Epithelial cell of prostate (primary cell): Measurements from ENCODE around the gene ATG101.

Experiments
- DNase-seq: peaks from one replicate; pipeline ENCODE4 v3.0.0-alpha.2; 2011; ENCODE audit warnings: low read depth, low spot score
- H3K27ac ChIP-seq: fragments of 450-650 bp; 2 replicates; pipeline ENCODE4 v1.5.1; 2017; ENCODE audit warnings: mild to moderate bottlenecking

ATG101 gene

DNA sequence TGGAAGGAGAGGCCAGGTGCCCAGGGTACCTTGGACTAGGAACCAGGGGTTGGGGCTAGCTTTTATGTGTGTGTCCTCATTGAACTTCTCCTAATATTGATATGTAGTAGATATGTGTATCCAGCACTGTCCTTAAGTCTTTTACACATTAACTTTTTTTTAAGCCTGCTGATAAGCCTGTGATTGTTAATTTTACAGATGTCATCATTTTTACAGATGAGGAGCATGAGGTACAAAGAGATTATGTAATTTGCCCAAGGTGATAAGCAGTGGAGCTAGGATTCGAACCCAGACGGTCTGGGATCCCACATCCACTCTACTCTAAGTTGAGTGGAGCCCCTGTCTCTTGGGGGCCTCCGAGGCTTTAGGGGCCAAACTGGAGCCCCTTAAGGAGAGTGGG, 28.7 kb upstream of the ATG101 start:
- no peak for DNase-seq
- H3K27ac ChIP-seq: no peak overlapping the region

DNA sequence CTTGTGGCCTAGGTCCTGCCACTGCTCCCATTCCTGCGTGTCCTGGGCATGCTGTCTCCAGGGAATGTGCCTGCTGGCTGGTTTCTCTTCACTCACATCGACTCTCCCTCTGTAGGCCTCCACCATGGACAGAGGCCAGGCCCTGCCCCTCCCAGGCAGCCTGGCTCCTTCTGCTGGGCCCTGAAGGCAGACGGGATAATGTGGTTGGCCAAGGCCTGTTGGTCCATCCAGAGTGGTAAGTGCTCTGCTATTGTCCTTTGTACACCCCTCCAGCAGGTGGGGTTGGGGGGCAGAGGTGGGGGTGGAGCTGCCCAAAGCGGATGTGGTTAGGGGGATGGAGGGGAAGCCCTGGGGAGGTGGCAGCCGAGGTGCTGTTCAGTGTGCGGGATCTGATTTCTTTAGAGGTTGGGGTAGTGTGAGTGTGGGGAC, 28.1 kb upstream of the ATG101 start:
- DNase-seq: no peak
- no peak overlapping the region for H3K27ac ChIP-seq

DNA sequence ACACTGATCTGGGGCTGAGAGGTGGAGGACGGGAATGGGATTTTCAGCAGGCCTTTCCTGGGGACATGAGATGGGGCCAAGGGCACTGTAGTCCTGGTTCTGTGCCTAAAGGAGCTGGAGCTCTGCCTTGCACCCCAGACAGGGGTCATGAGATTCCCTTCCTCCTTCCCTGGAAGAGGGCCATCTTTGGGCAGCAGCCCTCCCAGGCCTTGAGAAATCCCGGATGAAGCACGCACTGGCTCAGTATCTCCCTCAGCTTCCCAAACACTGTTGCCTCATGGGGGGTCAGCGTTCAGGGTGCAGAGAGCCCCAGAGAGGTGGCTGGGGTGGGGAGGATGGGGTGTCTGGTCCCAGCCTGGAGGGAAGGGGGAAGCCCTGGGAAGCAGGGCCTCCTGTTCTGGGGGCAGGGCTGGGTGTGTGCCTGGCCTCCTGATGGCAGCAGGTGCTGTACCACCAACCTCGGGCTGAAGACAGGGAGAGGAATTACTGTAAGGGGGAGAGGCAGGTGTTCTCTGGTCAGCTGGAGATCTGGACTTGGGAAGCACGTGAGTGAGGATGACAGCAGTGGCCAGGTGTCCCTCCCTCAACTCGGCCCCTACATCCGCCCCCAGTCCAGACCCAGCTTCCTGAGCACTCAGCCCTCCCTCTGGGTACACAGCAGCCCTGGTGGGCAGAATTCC, 26.9 kb upstream of the ATG101 start:
- H3K27ac ChIP-seq: no peak overlapping the region
- DNase-seq: no peak

DNA sequence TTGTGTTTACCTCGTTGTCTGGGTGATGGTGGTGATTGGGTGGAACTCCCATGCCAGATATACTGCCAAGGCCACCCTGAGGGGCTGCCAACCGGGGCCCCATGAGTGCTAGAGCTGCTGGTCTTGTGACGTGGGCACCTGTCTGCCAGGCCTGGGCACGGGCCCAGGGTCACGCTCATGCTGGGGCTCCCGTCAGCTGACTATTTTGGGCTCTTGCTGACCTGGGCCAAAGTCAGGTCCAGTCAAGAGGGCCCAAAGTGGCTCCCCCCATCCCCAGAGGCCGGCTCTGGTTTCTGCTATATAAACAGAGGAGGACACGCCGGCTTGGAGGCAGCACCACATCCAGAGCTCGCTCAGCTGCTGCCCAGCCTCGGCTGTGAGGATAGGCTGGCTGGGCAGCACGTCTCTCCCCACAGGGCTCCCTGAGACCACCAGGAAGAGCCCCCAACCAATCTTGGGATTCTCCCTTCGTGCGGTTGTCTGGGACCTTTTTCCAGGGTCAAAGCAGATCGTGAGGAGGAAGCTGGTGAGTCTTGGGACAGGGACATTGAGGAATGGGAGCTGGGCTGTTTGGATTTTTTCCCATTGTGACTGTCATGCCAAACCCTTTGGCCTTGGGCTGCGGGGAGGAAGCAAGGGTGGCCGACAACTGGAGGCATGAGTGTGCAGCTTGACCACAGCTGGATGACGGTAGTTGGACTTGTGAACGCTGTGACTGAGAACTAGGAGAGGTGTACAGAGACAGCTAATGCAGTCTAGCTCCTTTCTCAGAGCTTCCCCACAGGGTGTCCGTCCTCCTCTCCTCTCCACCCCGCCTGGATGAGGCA, 26.2 kb upstream of the ATG101 start:
- H3K27ac ChIP-seq: no peak overlapping the region
- DNase-seq: no peak

DNA sequence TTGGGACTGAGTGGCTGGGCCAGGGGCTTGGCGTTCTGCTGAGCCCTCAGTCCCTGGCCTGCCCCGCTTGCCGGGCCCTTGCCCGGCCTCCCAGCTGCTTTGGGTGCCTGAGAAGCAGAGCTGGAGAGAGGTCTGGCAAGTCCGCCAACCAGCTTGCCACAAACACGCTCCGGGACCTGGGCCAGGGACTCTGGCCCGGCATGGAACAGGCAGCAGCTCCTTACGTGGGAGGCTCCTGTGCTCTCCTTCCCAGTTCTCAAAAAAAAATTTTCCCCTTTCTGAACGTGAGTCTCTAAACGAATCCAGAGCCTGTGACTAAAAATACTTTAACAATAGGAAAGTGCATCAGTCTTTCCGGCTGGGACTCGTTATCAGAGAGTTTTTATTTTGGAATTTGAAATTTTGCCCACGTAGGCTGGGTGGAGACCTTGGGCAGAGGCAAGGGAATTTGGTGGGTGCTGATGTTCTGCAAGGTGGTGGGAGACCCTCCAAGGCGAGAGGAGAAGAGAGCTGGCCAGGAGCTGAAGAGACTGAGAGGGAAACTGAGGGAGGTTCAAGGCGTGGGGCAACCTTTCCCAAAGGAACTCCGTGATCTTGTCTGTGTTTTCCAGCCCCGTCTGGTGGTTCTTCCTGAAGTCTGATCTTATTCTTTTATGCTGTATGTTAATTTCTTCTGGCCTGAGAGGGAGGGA, 25.3 kb upstream of the ATG101 start:
- DNase-seq: no peak
- H3K27ac ChIP-seq: no peak overlapping the region

DNA sequence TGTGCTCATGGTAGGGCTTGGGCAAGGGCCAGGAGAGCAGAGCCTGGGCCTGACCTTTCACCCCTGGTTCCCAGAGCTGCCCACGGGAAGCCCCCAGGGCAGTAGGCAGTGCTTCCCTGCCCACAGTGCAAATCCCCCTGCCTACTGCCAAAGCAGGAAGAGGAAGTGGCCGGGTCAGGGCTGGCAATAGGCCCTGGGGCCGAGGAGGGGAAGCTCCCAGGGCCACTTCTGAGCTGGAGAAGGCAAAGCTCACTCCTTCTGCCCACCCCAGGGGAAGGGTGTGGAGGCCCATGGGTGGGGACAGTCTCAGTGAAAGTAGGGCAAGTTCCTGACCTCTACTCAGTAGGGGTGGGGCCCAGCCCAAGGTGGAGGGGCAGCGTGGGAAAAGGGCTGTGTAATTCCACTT, 24.0 kb upstream of the ATG101 start:
- no peak overlapping the region for H3K27ac ChIP-seq
- DNase-seq: no peak

DNA sequence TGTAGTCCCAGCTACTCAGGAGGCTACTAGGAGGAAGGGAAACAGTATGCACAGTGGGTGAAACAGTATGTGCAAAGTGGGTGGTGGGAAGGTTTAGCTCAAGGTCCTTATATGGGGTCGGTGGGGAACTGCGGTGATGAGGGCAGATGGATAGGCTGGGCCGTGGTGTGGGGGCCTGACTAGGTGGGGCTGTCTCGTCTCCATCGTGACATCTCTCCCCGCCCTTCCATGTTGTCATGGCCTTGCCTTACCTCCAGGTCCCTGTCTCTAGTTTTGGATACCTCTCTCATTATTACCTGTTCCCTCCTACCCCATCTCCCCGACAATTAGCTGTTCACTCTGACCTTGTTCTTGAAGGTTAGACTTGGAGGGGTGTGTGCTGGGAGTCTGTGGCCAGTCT, 22.9 kb upstream of the ATG101 start:
- no peak for DNase-seq
- H3K27ac ChIP-seq: no peak overlapping the region

DNA sequence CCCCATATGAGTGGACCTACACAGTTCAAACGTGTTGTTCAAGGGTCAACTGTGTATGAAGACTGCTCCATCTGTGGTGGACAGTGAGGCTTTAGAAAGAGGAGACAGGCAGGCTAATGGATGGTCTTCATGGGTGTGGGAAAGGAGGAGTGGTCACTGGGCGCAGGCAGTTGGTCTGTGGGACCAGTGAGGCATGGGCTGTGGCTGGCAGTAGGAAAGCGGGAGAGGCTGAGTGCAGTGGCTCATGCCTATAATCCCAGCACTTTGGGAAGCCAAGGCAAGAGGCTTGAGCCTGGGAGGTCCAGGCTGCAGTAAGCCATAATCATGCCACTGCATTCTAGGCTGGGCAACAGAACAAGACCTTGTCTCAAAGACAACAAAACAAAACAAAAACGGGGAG, 20.5 kb upstream of the ATG101 start:
- H3K27ac ChIP-seq: no peak overlapping the region
- no peak for DNase-seq

DNA sequence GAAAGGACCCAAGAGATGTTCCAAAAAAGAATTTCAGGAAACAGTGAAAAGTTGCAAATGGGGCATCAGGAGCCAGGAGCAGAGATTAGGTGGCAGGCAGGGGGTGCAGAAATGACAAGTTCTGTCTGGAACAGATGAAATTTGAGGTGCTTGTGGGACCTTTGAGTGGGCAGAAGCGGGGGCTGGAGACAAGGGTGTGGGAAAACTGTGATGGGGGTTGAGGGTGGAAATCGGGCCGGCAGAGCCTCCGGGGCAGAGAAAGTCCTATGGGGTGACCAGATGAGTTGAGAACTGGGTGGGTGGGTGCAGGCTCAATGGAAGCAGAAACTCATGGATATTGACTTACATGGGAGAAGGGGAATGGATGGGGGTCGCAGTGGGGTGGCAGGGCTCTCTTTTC, 20.1 kb upstream of the ATG101 start:
- no peak for DNase-seq
- H3K27ac ChIP-seq: no peak overlapping the region

DNA sequence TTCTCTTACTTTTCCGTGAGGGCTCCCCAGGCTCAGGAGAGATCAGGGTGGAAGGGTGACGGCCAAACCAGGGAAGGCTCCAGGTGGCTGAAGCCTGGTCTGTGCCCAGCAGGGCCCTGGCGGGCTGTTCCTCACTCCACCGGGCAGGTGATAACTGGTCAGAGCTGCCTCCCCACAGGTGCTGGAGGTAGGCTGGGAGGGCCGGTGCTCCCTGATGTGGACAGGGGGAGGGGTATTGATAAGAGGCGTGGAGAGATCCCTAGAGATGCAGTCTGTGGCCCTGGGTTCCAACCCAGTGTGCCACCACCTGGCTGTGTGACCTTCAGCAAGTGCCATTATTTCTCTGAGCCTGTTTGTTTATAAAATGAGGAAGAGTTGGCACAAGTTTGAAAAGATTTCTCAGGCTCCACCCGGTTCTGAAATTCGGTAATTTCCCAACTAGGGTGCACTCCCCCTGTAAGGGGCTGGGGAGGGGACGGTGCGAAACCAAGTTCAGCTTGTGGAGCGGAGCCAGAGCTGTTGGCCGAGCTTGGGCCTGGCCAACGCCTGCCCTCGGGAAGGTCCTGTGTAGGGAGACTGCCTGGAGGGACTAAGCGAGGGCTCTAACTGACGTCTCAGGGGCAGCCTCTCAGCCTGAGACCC, 19.5 kb upstream of the ATG101 start:
- H3K27ac ChIP-seq: peak overlapping the region; percentile 35

DNA sequence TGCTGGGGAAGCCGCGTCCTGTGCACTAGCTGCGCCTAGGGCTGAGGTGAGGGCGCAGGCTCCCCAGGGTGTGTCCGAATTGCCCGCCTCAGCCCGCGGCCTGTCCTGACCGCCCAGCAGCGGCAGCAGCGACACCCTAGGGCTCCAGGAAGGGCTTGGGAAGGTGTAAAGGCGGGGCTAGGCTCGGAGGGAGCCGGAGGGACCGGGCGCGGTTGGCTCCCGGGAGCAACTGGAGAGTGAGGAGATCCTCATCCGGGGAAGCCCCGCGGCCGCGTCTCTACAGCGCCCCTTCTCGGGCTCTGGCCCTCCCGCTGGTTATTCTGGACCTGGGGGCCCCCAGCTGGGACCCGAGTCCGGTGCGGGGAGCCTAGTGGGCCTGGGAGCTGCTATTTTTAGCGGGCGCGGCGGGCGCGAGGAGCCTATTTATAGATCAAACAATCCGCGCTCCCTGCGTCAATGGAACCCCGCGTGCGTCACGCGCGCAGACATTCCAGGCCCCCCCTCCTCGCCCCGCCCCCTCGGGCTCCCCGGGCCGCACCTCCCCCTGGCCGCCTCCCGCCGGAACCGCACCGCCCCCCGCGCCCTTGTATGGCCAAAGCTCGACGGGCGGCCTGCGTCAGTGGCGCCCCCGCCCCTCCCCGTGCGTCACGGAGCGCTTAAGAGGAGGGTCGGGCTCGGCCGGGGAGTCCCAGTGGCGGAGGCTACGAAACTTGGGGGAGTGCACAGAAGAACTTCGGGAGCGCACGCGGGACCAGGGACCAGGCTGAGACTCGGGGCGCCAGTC, 18.8 kb upstream of the ATG101 start, which contains the start of gene NR4A1:
TSS of gene NR4A1 (plus strand) at position 685 of the 784 bp plus-strand sequence. CDS start 2,887 bp downstream, outside the sequence.
- no peak for DNase-seq
- peak within 1 kb of the TSS; percentile 35 for H3K27ac ChIP-seq

More for the DNA sequence above, 19.5 kb upstream of the ATG101 start:
- DNase-seq: no peak

DNA sequence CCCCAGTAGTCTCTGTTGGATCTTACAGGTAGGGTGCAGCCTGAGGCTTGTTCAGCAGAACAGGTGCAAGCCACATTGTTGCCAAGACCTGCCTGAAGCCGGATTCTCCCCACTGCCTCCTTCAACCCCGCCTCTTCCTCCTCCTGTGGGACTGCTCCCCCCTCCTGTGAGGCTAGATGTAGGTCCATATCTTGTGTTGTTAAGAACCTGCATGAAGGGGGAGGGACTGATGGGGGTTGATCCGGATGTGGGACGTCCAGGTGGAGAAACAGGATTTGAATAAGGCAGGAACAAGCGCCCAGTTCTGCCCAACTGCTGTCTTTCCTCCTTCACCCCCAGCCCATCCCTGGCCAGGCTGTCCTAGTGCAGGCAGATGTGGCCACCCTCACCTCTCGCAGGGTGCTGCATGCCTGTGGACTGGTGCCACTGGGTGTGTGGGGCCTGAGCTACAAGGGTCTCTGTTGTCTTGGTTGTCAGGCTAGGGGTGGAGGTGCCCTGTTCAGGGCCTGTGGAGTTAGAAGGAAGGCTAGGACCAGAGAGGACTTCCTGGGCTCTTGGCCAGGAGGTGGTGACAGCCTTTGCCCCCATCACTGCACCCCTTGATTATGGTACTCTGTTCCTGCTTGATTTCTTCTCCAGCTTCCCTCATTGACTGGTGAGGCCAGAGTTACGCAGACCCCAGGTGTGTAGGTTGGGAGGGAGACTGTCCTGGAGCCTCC, 17.2 kb upstream of the ATG101 start:
- DNase-seq: no peak
- H3K27ac ChIP-seq: no peak overlapping the region

DNA sequence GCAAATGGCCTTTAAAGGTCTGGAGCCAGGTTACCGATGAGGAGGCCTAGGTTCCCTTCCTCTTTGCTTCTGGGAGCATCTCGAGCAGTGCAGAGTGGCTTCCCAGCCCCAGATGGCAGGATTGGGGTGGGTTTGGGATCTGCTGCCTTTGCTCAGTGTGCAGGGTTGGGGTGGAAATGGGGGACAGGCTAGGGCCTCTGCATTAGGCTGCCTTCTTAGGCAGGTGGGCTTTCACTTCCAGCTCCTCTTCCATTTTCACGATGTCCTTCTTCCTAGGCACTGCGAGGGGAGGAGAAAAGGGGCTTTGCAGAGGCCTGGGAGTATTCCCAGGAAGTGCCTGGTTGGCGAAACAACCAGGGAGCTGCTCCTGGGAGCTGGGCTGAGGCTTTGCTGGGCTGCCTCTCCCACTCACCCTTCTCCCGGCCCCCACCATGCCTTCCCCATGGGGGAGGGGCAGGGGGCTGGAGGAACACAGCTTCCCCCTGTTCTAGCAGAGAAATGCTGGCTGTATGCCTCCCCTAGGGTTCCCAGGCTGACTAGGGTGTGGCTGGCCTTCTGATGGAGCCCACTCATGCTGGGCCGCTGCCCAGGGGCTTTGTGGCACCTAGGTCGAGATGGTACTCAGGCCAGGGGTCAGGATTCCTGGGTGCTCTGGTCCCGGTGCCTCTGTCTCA, 16.1 kb upstream of the ATG101 start:
- H3K27ac ChIP-seq: no peak overlapping the region
- no peak for DNase-seq

DNA sequence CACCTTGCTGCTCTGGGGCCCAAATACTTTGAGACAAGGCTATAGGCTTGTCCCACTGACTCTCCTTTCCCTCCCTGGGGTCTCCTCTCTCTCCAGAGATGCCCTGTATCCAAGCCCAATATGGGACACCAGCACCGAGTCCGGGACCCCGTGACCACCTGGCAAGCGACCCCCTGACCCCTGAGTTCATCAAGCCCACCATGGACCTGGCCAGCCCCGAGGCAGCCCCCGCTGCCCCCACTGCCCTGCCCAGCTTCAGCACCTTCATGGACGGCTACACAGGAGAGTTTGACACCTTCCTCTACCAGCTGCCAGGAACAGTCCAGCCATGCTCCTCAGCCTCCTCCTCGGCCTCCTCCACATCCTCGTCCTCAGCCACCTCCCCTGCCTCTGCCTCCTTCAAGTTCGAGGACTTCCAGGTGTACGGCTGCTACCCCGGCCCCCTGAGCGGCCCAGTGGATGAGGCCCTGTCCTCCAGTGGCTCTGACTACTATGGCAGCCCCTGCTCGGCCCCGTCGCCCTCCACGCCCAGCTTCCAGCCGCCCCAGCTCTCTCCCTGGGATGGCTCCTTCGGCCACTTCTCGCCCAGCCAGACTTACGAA, 15.4 kb upstream of the ATG101 start:
- DNase-seq: no peak
- H3K27ac ChIP-seq: no peak overlapping the region

DNA sequence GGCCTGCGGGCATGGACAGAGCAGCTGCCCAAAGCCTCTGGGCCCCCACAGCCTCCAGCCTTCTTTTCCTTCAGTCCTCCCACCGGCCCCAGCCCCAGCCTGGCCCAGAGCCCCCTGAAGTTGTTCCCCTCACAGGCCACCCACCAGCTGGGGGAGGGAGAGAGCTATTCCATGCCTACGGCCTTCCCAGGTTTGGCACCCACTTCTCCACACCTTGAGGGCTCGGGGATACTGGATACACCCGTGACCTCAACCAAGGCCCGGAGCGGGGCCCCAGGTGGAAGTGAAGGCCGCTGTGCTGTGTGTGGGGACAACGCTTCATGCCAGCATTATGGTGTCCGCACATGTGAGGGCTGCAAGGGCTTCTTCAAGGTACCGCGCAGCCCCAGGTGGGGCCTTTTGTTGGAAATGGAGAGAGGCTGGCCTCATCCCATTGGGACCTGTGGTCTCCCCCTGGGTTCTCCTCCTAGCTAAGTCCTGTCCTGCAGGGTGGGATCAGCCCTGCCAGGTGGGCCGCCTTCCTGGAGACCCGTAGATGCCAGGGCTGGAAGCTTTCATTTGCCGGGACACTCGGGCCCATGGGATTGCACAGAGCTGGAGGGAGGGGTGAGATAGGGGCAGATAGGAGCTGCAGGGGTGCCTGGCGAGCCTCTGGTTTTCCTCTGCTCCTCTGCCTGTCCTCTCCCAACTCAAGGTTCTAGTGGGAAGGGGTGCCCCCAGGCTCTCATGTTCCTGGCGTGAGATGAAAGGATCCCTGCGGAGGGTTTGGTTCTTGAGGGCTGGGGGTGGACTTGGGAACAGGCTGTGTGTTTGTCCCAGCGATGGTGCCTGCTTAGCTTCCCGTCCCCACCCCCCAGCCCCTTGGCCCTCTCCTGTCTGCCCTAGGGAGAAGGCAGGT, 14.7 kb upstream of the ATG101 start:
- H3K27ac ChIP-seq: no peak overlapping the region

DNA sequence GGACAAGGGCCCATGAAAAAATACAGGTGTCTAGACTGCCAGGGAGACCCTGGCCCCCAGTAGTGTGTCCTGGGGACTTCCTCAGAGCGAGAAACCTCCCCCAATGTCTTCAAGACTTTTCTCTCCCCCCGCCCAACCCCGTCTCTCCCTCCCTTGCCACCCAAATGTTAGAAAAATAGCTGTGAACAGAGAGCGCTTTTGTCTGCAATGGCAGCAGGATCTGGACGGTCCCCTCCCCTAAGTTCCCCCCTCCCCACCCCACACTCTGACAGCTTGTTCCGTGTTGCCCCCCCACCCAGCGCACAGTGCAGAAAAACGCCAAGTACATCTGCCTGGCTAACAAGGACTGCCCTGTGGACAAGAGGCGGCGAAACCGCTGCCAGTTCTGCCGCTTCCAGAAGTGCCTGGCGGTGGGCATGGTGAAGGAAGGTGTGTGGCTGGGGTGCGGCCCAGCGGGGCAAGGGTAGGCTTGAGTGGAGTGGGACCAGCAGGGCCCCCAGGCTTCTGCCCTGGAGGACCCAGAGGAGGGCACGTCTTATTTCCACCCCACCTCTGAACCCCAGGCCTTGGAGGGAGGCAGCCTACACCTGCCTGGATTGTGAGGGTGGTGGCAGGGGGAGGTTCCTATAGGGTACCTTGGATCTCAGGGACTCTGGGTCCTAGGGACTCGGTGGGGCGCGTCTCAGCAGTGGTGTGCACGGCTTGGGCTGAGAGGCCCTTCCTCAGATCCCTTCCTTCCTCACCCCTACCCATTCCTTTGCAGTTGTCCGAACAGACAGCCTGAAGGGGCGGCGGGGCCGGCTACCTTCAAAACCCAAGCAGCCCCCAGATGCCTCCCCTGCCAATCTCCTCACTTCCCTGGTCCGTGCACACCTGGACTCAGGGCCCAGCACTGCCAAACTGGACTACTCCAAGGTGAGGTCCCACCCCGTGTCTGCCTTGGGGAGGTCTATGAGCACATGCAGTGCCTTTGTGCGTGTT, 13.8 kb upstream of the ATG101 start:
- no peak for DNase-seq
- H3K27ac ChIP-seq: no peak overlapping the region

More for the DNA sequence above, 14.7 kb upstream of the ATG101 start:
- DNase-seq: no peak
